GM10266 (cell line): ENCODE results near the gene DDHD1.

ENCODE experiments used
- DNase-seq: peaks from one replicate; pipeline ENCODE4 v3.0.0; 2012; ENCODE audit errors: extremely low spot score
- CTCF ChIP-seq: IDR thresholded peaks from 2 replicates; pipeline ENCODE4 v1.5.1; 2012; ENCODE audit warnings: mild to moderate bottlenecking, low read depth; ENCODE audit not compliant: control insufficient read depth, insufficient read depth; ENCODE audit errors: missing control alignments

Gene DDHD1

DNA sequence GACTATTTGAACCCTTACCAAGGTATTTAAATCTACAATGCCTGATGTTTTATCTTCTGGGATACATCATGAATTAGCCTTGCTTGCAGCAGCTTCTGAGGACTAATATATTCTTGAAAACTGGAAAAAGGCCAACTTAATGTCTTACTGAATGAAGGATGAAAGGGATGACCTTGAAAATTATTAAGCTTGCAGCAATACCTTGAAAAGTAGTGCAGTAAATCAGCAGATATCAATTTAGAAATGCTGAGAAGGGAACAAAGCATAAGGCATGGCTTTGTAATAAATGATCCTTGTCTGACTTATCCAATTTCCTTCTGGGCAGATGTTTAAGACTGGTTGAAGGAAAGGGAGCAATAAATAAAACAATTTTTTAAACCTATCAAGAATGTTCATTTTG lies 165.0 kb downstream of the DDHD1 start:
- DNase-seq = no peak
- TF ChIP-seq CTCF = no peak

GRCh38 chr14:52987514-52987913 lies 165.6 kb downstream of the DDHD1 start:
- DNase-seq = no peak
- no peak for TF ChIP-seq CTCF

GRCh38 chr14:52987042-52987441 lies 166.1 kb downstream of the DDHD1 start:
- no peak for TF ChIP-seq CTCF
- no peak for DNase-seq
